ENCODE results near the gene NPTX2.

Gene NPTX2

DNA sequence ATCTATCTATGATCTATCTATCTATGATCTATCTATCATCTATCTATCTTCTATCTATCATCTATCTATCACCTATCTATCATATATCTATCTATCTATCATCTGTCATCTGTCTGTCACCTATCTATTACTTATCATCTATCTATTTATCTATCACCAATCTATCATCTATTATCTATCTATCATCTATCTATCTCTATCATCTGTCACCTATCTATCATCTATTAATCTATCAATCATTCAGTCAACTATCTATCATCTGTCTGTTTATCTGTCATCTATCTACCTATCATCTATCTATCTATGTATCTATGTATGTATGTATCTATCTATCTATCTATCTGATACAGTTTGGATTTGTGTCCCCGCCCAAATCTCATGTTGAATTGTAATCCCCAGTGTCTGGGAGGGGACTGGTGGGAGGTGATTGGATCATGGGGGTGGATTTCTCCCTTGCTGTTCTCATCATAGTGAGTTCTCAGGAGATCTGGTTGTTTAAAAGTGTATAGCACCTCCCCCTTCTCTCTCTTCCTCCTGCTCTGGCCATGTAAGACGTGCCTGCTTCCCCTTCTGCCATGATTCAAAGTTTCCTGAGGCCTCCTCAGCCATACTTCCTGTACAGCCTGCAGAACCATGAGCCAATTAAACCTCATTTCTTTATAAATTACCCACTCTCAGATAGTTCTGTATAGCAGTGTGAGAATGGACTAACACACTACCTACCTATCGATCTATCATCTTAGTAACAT is 37.6 kb downstream of the NPTX2 start:
- no peak for DNase-seq

DNA sequence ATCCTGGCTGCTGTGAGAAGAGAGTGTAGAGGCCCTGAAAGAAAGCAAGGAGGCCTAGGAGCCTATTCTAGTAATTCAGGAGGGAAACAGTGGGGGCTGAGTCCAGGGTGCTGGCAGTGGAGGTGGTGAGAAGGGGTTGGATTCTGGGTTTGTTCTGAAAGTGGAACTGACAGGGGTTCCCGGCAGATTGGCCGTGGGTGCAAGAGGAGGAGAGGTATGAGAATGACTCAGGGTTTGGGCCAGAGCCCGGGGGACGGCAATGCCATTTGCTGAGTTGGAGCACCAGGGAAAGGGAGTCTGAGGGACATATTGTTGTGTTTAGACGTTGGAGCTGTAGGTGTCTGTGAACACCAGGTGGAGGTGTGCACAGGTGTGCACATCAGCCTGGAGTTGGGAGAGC is 38.5 kb downstream of the NPTX2 start:
- DNase-seq = no peak

DNA sequence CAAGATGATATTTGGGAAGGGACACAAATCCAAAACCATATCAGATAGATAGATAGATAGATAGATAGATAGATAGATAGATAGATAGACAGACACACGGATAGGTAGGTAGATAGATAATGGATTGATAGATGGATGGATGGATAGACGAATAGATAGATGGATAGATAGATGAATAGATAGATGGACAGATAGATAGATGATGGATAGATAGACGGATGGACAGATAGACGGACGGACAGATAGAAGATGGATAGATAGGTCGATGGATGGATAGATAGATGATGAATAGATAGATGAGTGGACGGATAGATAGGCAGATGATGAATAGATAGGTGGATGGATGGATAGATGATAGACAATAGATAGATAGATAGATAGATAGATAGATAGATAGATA is 39.8 kb downstream of the NPTX2 start:
- DNase-seq = no peak

DNA sequence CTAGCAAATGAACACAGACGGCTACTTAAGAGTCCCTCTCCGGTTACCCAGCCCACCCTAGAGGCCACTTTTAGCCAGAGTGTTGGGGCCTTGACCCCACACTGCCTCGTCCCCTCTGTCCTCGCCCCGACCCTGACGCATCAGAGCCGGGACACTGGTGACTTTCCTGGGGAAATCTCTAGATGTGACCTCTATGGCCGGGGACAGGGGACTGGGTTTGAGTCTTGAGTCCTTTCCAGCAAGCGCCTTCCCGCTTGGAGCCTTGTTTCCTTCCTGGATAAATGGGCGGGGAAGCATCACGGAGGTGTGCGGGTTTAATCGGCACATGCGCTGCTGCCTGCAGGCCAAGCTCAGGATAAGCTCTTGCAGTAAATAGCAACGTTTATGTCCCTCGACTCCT is 40.7 kb downstream of the NPTX2 start:
- no peak for DNase-seq

DNA sequence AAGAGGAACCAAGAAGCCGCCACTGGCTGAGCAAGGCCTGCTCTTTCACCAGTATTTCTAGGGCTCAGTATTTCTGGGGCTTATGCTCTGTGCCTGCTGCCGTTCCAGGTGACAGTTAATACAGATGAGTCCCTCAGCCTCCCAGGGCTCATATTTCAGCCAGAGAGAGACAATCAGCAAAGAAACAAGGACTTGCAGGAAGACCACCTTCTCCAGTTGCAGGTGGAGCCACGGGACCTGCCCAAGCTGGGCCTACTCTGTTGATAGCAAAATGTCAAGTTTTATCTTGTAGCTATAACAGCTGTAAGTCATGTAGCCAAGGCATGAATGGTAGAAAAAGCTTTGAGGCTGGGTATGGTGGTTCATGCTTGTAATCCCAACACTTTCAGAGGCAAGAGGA is 42.7 kb downstream of the NPTX2 start:
- no peak for DNase-seq

DNA sequence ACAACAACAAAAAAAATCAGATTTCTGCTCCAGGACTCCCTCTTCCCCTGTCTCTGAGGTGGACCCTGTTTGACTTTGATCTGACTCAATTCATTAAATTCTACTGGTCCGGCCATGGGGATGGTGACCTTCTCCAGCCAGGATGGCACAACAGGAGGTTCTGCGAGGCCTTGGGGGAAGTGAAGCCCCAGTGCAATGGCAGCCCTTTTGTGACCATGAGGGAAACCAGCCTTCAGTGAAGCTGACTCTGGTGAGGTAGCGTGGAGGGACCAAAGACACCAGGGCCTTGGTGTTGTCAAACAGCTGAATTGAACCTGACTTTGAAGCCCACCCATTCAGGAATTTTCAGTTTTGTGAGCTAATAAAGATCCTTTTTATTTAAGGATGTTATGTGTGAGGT is 44.5 kb downstream of the NPTX2 start:
- DNase-seq = no peak

DNA sequence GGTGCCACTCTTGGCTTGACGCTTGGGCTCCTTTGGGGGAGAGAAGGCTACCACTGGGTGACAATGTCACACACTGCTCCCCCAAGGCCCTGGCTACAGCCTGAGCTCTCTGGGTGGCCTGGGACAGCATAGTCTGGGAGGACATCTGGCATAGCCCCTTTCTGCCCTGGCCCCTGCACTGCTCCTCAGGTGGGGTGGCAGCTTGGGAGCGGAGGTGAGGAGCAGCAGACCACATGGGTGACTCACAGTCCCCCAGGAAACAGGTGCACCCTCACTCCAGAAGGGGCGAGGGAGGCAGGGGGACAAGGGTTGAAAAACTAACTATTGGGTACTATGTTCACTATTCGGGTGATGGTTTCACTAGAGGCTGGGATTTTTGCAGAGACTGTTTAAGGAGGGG is 45.2 kb downstream of the NPTX2 start:
- DNase-seq = no peak

DNA sequence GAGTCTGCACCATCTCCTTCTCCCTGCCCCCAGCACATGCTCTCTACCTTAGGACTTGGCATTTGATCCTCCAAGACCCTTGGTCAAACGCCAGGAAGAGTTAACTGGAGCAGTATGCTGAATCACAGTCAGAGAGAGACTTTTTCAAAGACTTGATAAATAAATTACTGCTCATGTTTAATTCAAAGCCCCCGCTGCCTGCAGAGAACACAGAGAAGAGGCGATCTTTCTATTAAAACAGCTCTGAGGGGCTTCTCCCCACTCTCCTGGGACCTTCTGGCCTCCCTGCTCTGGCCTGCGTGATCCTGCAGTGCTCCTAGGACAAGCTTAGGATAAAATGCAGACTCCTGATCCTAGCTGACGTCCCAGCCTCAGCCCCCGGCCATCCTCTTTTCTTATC is 47.8 kb downstream of the NPTX2 start:
- DNase-seq = no peak

DNA sequence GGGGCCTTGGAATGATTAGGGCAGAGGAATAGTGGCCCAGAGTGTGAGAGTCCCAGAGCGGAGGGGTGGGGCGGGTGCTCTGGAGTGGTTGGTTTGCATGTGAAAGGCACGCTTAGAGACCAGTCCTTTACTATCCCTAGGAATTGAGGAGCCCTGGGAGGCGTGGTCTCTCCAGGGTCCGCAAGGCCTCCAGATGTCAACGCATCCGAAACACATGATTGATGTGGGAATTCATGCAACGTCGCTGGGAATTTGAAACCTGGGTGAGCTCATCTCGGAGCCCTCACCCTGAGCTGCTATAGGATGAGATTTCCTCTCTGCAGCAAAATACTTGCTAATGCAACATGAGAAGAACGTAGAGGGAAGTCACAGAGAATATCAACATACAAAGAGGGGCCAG is 51.2 kb downstream of the NPTX2 start:
- no peak for DNase-seq

DNA sequence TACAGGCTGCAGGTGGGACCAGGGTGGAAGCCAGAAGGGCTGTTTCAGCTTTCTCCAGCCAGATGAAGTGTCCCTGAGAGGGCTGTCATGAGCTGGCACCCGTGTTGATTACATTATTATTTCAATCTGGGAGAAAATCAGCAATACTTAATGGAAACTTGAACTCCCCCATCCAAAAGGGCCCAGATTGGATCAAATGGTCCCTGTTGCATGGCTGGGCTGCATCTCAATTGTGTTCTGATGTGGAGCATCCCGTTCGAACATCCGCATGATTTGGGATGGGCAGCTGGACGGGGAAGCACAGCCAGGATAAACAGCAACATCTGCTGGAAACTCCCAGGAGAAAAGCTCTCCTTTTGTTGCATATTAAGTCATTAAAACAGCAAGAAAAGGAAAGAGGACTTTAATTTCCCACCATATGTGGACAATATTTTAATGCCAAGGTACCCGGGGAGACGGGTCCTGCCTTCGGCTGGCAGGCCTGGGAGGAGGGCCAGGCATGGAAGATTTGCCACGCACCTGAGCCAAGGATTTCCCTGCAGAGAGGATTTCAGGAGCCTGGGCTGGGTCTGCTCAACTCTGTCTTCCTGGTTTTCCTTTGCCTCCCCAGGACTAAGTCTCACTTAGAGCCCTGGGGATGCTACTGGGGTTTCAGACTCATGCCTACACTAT is 52.4 kb downstream of the NPTX2 start:
- DNase-seq = peak; percentile 50

DNA sequence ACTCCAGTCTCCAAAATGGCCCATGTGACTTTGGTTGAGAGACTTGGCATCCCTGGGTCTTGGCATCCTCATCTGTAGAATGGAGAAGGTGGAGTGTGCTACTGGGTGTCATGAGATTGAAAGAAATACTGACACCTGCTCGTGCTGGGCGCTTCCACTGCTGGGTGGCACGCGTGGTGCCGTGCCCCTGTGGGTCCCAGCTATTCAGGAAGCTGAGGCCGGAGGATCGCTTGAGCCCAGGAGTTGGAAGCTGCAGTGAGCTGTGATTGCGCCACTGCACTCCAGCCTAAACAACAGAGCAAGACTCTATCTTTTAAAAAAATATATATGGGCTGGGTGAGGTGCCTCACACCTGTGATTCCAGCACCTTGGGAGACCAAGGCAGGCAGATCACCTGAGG is 53.1 kb downstream of the NPTX2 start:
- no peak for DNase-seq

DNA sequence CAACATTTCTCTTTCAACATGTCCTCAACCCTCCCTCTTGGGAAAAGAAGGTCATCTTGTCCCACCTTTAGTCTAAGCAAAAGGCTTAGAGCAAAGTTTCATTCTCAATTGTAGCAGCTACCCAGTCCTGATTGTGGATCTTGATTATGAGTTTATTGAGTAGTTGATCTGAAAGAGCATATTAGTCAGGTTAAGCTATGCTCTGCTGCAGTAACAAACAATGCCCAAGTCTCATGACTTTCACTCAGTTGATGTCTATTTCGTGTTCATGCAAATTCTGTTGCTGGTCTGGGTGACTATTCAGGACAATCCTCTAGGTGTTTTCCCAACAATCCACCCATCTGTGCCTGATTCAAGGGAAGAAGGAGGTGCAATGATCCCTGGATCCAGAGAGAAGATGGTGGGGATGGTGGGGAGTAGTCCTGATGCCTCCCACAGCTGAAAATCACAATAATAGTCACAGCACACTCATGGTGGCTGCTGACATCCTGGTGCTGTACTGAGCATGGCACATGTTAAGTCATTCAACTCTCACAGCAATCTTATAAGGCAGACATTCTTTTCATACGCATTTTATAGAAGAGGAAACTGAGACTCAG is 54.7 kb downstream of the NPTX2 start:
- no peak for DNase-seq

DNA sequence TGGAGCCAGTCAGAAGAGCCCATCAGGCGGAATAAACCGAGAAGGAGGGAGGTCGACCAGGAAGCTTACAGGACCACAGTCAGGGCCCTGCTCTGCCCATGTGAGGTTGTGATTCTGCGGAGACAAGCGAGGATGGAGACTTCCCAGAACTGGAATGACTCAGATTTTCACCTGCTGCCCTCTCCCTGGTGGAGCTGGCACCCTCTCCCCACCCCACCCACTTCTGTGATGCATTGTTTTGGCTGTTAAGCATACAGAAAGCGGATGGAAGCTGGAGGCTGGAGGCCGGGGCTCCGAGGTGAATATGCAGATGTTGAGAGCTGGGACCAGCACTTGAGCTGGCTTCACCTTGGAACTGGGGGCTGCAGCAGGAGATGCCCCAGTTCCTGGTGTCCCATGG is 57.4 kb downstream of the NPTX2 start:
- DNase-seq = no peak

DNA sequence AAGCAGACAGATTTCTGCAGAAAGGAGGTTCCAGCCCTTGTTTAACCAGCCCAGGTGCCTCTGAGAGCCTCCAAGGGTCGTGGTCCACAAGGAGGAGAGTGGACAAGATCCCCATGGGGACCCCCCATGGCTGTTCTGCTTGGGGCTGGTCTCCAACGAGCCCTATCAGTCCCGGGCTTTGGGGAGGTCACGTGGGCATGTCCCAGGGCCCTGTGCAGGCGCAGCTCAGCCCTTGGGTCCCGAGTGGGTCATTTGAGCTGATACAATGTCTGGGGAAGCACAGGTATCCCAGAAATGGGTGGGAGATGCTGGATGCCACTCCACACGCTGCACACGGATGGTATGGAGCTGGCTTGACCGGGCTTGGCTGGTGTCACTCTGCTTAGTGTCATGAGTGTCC is 57.8 kb downstream of the NPTX2 start:
- DNase-seq = no peak

DNA sequence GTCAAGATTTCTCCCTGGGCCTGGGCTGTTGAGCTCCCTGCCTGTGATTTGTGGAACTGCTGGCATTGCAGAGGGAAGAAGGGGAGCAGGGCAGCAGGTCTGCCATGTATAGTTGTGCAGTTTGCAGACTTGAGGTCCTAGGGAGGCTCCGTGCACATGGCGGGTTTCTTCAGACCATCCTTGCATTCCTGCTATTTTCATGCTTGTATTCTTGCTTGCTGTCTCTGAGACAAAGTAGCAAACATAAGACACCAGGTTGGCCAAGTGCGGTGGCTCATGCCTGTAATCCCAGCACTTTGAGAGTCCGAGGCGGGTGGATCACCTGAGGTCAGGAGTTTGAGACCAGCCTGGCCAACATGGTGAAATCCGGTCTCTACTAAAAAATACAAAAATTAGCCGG is 61.1 kb downstream of the NPTX2 start:
- no peak for DNase-seq
